Measurements from ENCODE around the gene SHE.
"Not testable (repeated sequence)": the region's sequence is repeated elsewhere in the genome, so short reads cannot be mapped to it uniquely, and the experiment has no call there.

Gene SHE

GRCh38 chr1:154495496-154496273 lies 6.5 kb downstream of the SHE start:
- Histone ChIP-seq H3K27me3 (ENCODE audit: control insufficient read depth in 1 of 2, insufficient read depth in 2 of 2, low read length in 2 of 2) (peaks cover 19% of the 10 kb centered on the region in 2 donors), H3K4me3 (ENCODE audit: low read depth in 1 of 2, low read length in 2 of 2) (no peak overlapping the region), H3K36me3 (ENCODE audit: control insufficient read depth in 1 of 2, insufficient read depth in 2 of 2, low read length in 2 of 2) (no peaks in the 10 kb centered on the region), H3K9me3 (ENCODE audit: control insufficient read depth in 1 of 2, low read length in 2 of 2) (no peaks in the 10 kb centered on the region), H3K4me1 (ENCODE audit: control insufficient read depth in 1 of 2, insufficient read depth in 2 of 2, low read length in 2 of 2) (peaks cover 0 to 5% of the 10 kb centered on the region in 2 donors), H3K9ac (ENCODE audit: low read depth in 1 of 2, low read length in 2 of 2) (no peak overlapping the region), H3K27ac (ENCODE audit: low read depth, low read length) (no peak overlapping the region)

- Histone ChIP-seq H3K4me1 (ENCODE audit: control insufficient read depth in 1 of 2, insufficient read depth in 2 of 2, low read length in 2 of 2) (peaks cover 0 to 9% of the 10 kb centered on the region in 2 donors), H3K9me3 (ENCODE audit: control insufficient read depth in 1 of 2, low read length in 2 of 2) (no peaks in the 10 kb centered on the region), H3K27ac (ENCODE audit: low read depth, low read length) (no peak overlapping the region), H3K27me3 (ENCODE audit: control insufficient read depth in 1 of 2, insufficient read depth in 2 of 2, low read length in 2 of 2) (no peaks in the 10 kb centered on the region), H3K4me3 (ENCODE audit: low read depth in 1 of 2, low read length in 2 of 2) (no peak overlapping the region), H3K36me3 (ENCODE audit: control insufficient read depth in 1 of 2, insufficient read depth in 2 of 2, low read length in 2 of 2) (no peaks in the 10 kb centered on the region), H3K9ac (ENCODE audit: low read depth in 1 of 2, low read length in 2 of 2) (no peak overlapping the region)
Observed at GRCh38 chr1:154493276-154493675, 8.9 kb downstream of the SHE start.

- Histone ChIP-seq H3K9me3 (ENCODE audit: control insufficient read depth in 1 of 2, low read length in 2 of 2) (no peaks in the 10 kb centered on the region), H3K36me3 (ENCODE audit: control insufficient read depth in 1 of 2, insufficient read depth in 2 of 2, low read length in 2 of 2) (no peaks in the 10 kb centered on the region), H3K4me1 (ENCODE audit: control insufficient read depth in 1 of 2, insufficient read depth in 2 of 2, low read length in 2 of 2) (peaks cover 0 to 9% of the 10 kb centered on the region in 2 donors), H3K27ac (ENCODE audit: low read depth, low read length) (no peak overlapping the region), H3K27me3 (ENCODE audit: control insufficient read depth in 1 of 2, insufficient read depth in 2 of 2, low read length in 2 of 2) (no peaks in the 10 kb centered on the region), H3K9ac (ENCODE audit: low read depth in 1 of 2, low read length in 2 of 2) (no peak overlapping the region), H3K4me3 (ENCODE audit: low read depth in 1 of 2, low read length in 2 of 2) (no peak overlapping the region)
Observed at GRCh38 chr1:154492115-154492514, 10.1 kb downstream of the SHE start.

- H3K4me1 ChIP-seq (ENCODE audit: control insufficient read depth in 1 of 2, insufficient read depth in 2 of 2, low read length in 2 of 2) = peaks cover 0 to 10% of the 10 kb centered on the region in 2 donors
- H3K36me3 ChIP-seq (ENCODE audit: control insufficient read depth in 1 of 2, insufficient read depth in 2 of 2, low read length in 2 of 2) = peaks cover 0 to 5% of the 10 kb centered on the region in 2 donors
- H3K4me3 ChIP-seq (ENCODE audit: low read depth in 1 of 2, low read length in 2 of 2) = no peak overlapping the region
- no peak overlapping the region for H3K9ac ChIP-seq (ENCODE audit: low read depth in 1 of 2, low read length in 2 of 2)
- H3K9me3 ChIP-seq (ENCODE audit: control insufficient read depth in 1 of 2, low read length in 2 of 2) = no peaks in the 10 kb centered on the region
- H3K27ac ChIP-seq (ENCODE audit: low read depth, low read length) = no peak overlapping the region
- no peaks in the 10 kb centered on the region for H3K27me3 ChIP-seq (ENCODE audit: control insufficient read depth in 1 of 2, insufficient read depth in 2 of 2, low read length in 2 of 2)
Observed at GRCh38 chr1:154490317-154490716, 11.9 kb downstream of the SHE start.

- Histone ChIP-seq H3K27ac (ENCODE audit: low read depth, low read length) (no peak overlapping the region), H3K4me3 (ENCODE audit: low read depth in 1 of 2, low read length in 2 of 2) (no peak overlapping the region), H3K27me3 (ENCODE audit: control insufficient read depth in 1 of 2, insufficient read depth in 2 of 2, low read length in 2 of 2) (no peaks in the 10 kb centered on the region), H3K36me3 (ENCODE audit: control insufficient read depth in 1 of 2, insufficient read depth in 2 of 2, low read length in 2 of 2) (peaks cover 0 to 5% of the 10 kb centered on the region in 2 donors), H3K4me1 (ENCODE audit: control insufficient read depth in 1 of 2, insufficient read depth in 2 of 2, low read length in 2 of 2) (peaks cover 0 to 10% of the 10 kb centered on the region in 2 donors), H3K9ac (ENCODE audit: low read depth in 1 of 2, low read length in 2 of 2) (no peak overlapping the region), H3K9me3 (ENCODE audit: control insufficient read depth in 1 of 2, low read length in 2 of 2) (no peaks in the 10 kb centered on the region)
Observed at GRCh38 chr1:154489695-154490274, 12.4 kb downstream of the SHE start.

- Histone ChIP-seq H3K4me1 (ENCODE audit: control insufficient read depth in 1 of 2, insufficient read depth in 2 of 2, low read length in 2 of 2) (peaks cover 0 to 10% of the 10 kb centered on the region in 2 donors), H3K4me3 (ENCODE audit: low read depth in 1 of 2, low read length in 2 of 2) (no peak overlapping the region), H3K9me3 (ENCODE audit: control insufficient read depth in 1 of 2, low read length in 2 of 2) (no peaks in the 10 kb centered on the region), H3K27me3 (ENCODE audit: control insufficient read depth in 1 of 2, insufficient read depth in 2 of 2, low read length in 2 of 2) (no peaks in the 10 kb centered on the region), H3K36me3 (ENCODE audit: control insufficient read depth in 1 of 2, insufficient read depth in 2 of 2, low read length in 2 of 2) (peaks cover 0 to 5% of the 10 kb centered on the region in 2 donors), H3K9ac (ENCODE audit: low read depth in 1 of 2, low read length in 2 of 2) (no peak overlapping the region), H3K27ac (ENCODE audit: low read depth, low read length) (no peak overlapping the region)
Observed at GRCh38 chr1:154488922-154489321, 13.3 kb downstream of the SHE start.

- H3K27ac ChIP-seq (ENCODE audit: low read depth, low read length); H3K36me3 ChIP-seq (ENCODE audit: control insufficient read depth in 1 of 2, insufficient read depth in 2 of 2, low read length in 2 of 2); H3K9ac ChIP-seq (ENCODE audit: low read depth in 1 of 2, low read length in 2 of 2); H3K27me3 ChIP-seq (ENCODE audit: control insufficient read depth in 1 of 2, insufficient read depth in 2 of 2, low read length in 2 of 2); H3K4me1 ChIP-seq (ENCODE audit: control insufficient read depth in 1 of 2, insufficient read depth in 2 of 2, low read length in 2 of 2); H3K9me3 ChIP-seq (ENCODE audit: control insufficient read depth in 1 of 2, low read length in 2 of 2); H3K4me3 ChIP-seq (ENCODE audit: low read depth in 1 of 2, low read length in 2 of 2): not testable (repeated sequence)
Observed at GRCh38 chr1:154486756-154487155, 15.5 kb downstream of the SHE start.

- H3K9me3 ChIP-seq (ENCODE audit: control insufficient read depth in 1 of 2, low read length in 2 of 2) = no peaks in the 10 kb centered on the region
- no peak overlapping the region for H3K4me3 ChIP-seq (ENCODE audit: low read depth in 1 of 2, low read length in 2 of 2)
- no peak overlapping the region for H3K9ac ChIP-seq (ENCODE audit: low read depth in 1 of 2, low read length in 2 of 2)
- H3K27me3 ChIP-seq (ENCODE audit: control insufficient read depth in 1 of 2, insufficient read depth in 2 of 2, low read length in 2 of 2) = no peaks in the 10 kb centered on the region
- H3K36me3 ChIP-seq (ENCODE audit: control insufficient read depth in 1 of 2, insufficient read depth in 2 of 2, low read length in 2 of 2) = peaks cover 0 to 5% of the 10 kb centered on the region in 2 donors
- H3K4me1 ChIP-seq (ENCODE audit: control insufficient read depth in 1 of 2, insufficient read depth in 2 of 2, low read length in 2 of 2) = peaks cover 0 to 8% of the 10 kb centered on the region in 2 donors
- H3K27ac ChIP-seq (ENCODE audit: low read depth, low read length) = no peak overlapping the region
Observed at GRCh38 chr1:154485910-154486496, 16.2 kb downstream of the SHE start.

GRCh38 chr1:154485106-154485505 lies 17.1 kb downstream of the SHE start:
- Histone ChIP-seq H3K36me3 (ENCODE audit: control insufficient read depth in 1 of 2, insufficient read depth in 2 of 2, low read length in 2 of 2) (peaks cover 0 to 5% of the 10 kb centered on the region in 2 donors), H3K9me3 (ENCODE audit: control insufficient read depth in 1 of 2, low read length in 2 of 2) (no peaks in the 10 kb centered on the region), H3K27ac (ENCODE audit: low read depth, low read length) (no peak overlapping the region), H3K4me3 (ENCODE audit: low read depth in 1 of 2, low read length in 2 of 2) (no peak overlapping the region), H3K9ac (ENCODE audit: low read depth in 1 of 2, low read length in 2 of 2) (no peak overlapping the region), H3K27me3 (ENCODE audit: control insufficient read depth in 1 of 2, insufficient read depth in 2 of 2, low read length in 2 of 2) (no peaks in the 10 kb centered on the region), H3K4me1 (ENCODE audit: control insufficient read depth in 1 of 2, insufficient read depth in 2 of 2, low read length in 2 of 2) (peaks cover 0 to 8% of the 10 kb centered on the region in 2 donors)

Data from duodenal mucosa (tissue), 2 donors.